OCI-LY7 (cell line): Measurements from ENCODE around the gene KRT81. TPM values are rescaled to one million over a fixed set of nuclear protein-coding genes. Genes with fewer than 3 reads are reported as not detected.

Source experiments
- BruUV-seq: library from RNA; stranded (reverse); fragments of 400-500 nt; replicated peaks from 2 replicates; lab custom pipeline; 2021; lab: Mats Ljungman, UMichigan
- CTCF ChIA-PET: fragments of 300-600 bp; sonication (Branson Sonifier 250); formaldehyde crosslinking; loops from one replicate; lab custom pipeline; 2022; ENCODE audit warnings: antibody characterized with exemption; ENCODE audit not compliant: unreplicated experiment; lab: Charles Lee
- POLR2A ChIA-PET: fragments of 300-600 bp; sonication (Branson Sonifier 250); formaldehyde crosslinking; loops from one replicate; lab custom pipeline; 2022; ENCODE audit warnings: antibody characterized with exemption; lab: Charles Lee
- DNase-seq: peaks from one replicate; pipeline ENCODE4 v3.0.0-alpha.2; 2015; ENCODE audit warnings: low spot score
- H2AFZ ChIP-seq: fragments of 200-600 bp; sonication (generic), shearing (Covaris generic); 2 replicates; pipeline ENCODE4 v1.6.1; 2014; ENCODE audit warnings: mild to moderate bottlenecking, antibody characterized with exemption, low read length, moderate library complexity
- H3K27ac ChIP-seq: fragments of 200-600 bp; sonication (generic); 2 replicates; pipeline ENCODE4 v1.5.1; 2014; ENCODE audit warnings: mixed run types, low read depth, mild to moderate bottlenecking, moderate library complexity, low read length, inconsistent platforms; ENCODE audit not compliant: poor library complexity, severe bottlenecking
- H3K36me3 ChIP-seq: fragments of 200-600 bp; sonication (generic); 2 replicates; pipeline ENCODE4 v1.6.1; 2014; ENCODE audit warnings: mild to moderate bottlenecking, antibody characterized with exemption, low read length, moderate library complexity, mixed read lengths; ENCODE audit not compliant: insufficient read depth
- H3K4me1 ChIP-seq: fragments of 200-600 bp; sonication (generic); 2 replicates; pipeline ENCODE4 v1.5.1; 2014; ENCODE audit warnings: mild to moderate bottlenecking, low read length; ENCODE audit not compliant: insufficient read depth, poor library complexity, severe bottlenecking
- H3K4me2 ChIP-seq: fragments of 200-600 bp; sonication (generic); 2 replicates; pipeline ENCODE4 v1.6.1; 2014; ENCODE audit warnings: mild to moderate bottlenecking, low read length
- H3K4me3 ChIP-seq: fragments of 200-600 bp; sonication (generic); 2 replicates; pipeline ENCODE4 v1.5.1; 2014; ENCODE audit warnings: mild to moderate bottlenecking, low read depth, low read length; ENCODE audit not compliant: poor library complexity, severe bottlenecking
- H3K79me2 ChIP-seq: fragments of 200-600 bp; sonication (generic); 2 replicates; pipeline ENCODE4 v1.6.1; 2016; ENCODE audit warnings: low read depth, mild to moderate bottlenecking, low read length, moderate library complexity, mixed read lengths; ENCODE audit not compliant: insufficient read depth
- H3K9me2 ChIP-seq: fragments of 200-600 bp; sonication (generic); 2 replicates; pipeline ENCODE4 v1.6.1; 2016; ENCODE audit warnings: mild to moderate bottlenecking, low read length, mixed read lengths; ENCODE audit not compliant: insufficient read depth
- H3K9me3 ChIP-seq: fragments of 200-600 bp; sonication (generic); 2 replicates; pipeline ENCODE4 v1.6.1; 2014; ENCODE audit warnings: mild to moderate bottlenecking, mixed run types, low read length, mixed read lengths
- H4K20me1 ChIP-seq: fragments of 200-600 bp; sonication (generic); 2 replicates; pipeline ENCODE4 v1.6.1; 2014; ENCODE audit warnings: mild to moderate bottlenecking, antibody characterized with exemption, low read length, moderate library complexity, mixed read lengths; ENCODE audit not compliant: insufficient read depth
- EZH2phosphoT487 ChIP-seq: fragments of 200-600 bp; sonication (generic); IDR thresholded peaks from 2 replicates; pipeline ENCODE4 v1.6.1; 2018; ENCODE audit warnings: low read depth, borderline replicate concordance, mild to moderate bottlenecking, mixed run types, antibody characterized with exemption, low read length, moderate library complexity, mixed read lengths
- intact Hi-C: fragments of 100-400 bp; cut with micrococcal nuclease; formaldehyde crosslinking; loops from one replicate; pipeline ENCODE4 v1.10.0; 2022; ENCODE audit not compliant: unreplicated experiment
- total RNA-seq, 2 experiments: library from RNA; depleted of rRNA in 1 of 2; stranded (reverse); fragments of >200 nt in 1 of 2; shearing (Covaris generic) in 1 of 2; gene quantifications; 2 replicates each; pipeline ENCODE4 v1.2.3, GENCODE V29; 2014 to 2022
- TF ChIP-seq, protein P1 (sequence below): fragments of 200-600 bp; sonication (generic); conservative IDR thresholded peaks from 2 replicates; pipeline ENCODE4 v1.5.1; 2014; ENCODE audit warnings: mild to moderate bottlenecking, antibody characterized with exemption, low read length, moderate library complexity, mixed read lengths

Gene KRT81
- total RNA-seq, 2 experiments from 2014 or later = not detected

DNA sequence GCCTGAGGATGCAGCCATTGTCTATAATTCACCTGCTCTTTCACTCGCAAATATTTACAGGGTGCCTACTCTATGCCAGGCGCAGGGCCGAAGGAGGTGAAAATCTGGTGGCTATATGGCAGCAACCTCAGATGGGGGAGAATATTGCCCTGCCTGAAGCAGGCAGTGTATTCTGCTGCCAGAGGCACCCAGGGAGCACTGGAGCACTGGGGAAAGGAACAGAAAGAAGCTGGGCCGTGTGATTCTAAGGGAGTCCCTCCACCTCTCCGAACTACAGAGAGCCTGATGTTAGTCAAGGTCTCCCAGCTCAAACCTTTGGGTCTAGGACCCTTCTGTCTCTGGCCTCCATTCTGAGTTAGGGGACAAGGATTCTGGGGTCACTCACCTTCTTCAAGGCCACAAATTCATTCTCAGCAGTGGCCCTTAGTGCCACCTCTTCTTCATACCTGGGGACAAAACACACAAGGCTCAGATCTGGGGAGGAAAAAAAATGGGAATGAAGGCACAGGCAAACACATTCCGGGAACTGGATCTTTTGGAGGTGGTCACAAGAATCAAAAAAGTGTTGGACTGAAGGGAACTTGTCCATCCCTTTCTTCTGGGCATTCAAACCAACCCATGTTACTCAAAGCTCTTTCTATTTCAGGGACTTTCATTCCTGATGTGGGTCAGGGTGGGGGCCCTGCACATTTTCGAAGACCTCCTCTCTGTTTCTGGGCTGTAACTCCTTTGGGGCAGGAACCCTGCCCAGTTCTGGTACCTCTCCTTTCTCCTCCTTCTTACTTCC is 36.2 kb downstream of the KRT81 start:
- ChIA-PET CTCF (no interaction called here), POLR2A (no interaction called here)
- Histone ChIP-seq H3K4me2 (no peak overlapping the region), H3K4me1 (no peaks in the 10 kb centered on the region), H4K20me1 (no peaks in the 10 kb centered on the region), H3K79me2 (no peaks in the 10 kb centered on the region), H3K36me3 (no peaks in the 10 kb centered on the region), H2AFZ (no peak overlapping the region), H3K4me3 (no peak overlapping the region), H3K27ac (no peak overlapping the region), H3K9me3 (no peaks in the 10 kb centered on the region), H3K9me2 (no peaks in the 10 kb centered on the region)
- BruUV-seq = no TSS peak
- no peak for DNase-seq
- intact Hi-C loops = no loop called here
- TF ChIP-seq EZH2phosphoT487 = no peak
- TF ChIP-seq, protein P1, sequence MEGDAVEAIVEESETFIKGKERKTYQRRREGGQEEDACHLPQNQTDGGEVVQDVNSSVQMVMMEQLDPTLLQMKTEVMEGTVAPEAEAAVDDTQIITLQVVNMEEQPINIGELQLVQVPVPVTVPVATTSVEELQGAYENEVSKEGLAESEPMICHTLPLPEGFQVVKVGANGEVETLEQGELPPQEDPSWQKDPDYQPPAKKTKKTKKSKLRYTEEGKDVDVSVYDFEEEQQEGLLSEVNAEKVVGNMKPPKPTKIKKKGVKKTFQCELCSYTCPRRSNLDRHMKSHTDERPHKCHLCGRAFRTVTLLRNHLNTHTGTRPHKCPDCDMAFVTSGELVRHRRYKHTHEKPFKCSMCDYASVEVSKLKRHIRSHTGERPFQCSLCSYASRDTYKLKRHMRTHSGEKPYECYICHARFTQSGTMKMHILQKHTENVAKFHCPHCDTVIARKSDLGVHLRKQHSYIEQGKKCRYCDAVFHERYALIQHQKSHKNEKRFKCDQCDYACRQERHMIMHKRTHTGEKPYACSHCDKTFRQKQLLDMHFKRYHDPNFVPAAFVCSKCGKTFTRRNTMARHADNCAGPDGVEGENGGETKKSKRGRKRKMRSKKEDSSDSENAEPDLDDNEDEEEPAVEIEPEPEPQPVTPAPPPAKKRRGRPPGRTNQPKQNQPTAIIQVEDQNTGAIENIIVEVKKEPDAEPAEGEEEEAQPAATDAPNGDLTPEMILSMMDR = no peak

DNA sequence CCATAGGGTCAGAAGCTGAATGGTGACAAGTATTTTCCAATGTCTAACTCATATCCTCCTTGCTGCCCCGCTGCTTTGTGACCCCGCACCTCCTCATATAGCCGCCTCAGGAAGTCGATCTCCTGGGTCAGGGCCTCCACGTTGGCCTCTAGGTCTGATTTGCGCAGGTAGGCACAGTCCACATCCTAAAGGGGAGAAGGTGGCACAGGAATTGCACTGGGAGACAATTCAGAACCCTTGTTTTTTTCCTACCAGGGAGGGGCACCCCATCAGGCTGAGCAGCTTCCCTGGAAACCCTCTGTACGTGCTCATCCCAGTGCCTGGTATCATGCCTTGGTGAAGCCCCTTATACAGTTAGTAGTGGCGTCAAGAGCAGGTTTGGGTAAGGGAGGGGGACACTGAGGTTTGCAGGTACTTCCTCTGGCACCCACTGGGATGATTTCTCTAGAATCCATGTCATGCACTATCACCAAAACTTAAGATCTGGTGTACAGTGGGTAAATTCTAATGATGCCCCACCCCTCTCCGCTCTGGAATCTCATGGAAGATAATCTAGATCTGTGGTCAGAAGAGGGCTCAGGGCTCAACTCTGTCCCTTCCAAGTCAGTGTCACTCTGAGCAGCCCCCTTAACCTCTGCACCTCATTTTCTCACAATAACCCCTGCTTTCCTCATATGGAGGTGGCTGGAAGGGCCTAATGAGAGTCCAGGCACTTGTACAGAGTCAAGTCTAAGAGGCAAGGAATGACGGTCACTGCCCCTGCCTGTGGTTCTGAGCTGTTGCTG is 37.0 kb downstream of the KRT81 start:
- POLR2A ChIA-PET = no interaction called here
- no peak overlapping the region for H3K27ac ChIP-seq
- H3K36me3 ChIP-seq = no peaks in the 10 kb centered on the region
- H2AFZ ChIP-seq = no peak overlapping the region
- no peaks in the 10 kb centered on the region for H4K20me1 ChIP-seq
- no TSS peak for BruUV-seq
- no peaks in the 10 kb centered on the region for H3K9me2 ChIP-seq
- no peaks in the 10 kb centered on the region for H3K9me3 ChIP-seq
- CTCF ChIA-PET = no interaction called here
- DNase-seq = no peak
- H3K4me3 ChIP-seq = no peak overlapping the region
- intact Hi-C loops = no loop called here
- TF ChIP-seq EZH2phosphoT487 = no peak
- TF ChIP-seq, protein P1 = no peak
- H3K4me2 ChIP-seq = no peak overlapping the region
- H3K4me1 ChIP-seq = no peaks in the 10 kb centered on the region
- no peaks in the 10 kb centered on the region for H3K79me2 ChIP-seq
